HL-60 (cell line): Measurements from ENCODE around the gene ASF1B.

Experiments
- CTCF ChIP-seq: IDR thresholded peaks from one replicate; pipeline ENCODE4 v1.5.1; 2011; ENCODE audit warnings: low read length, control low read depth, inconsistent platforms; ENCODE audit not compliant: insufficient read depth
- GABPA ChIP-seq: IDR thresholded peaks from 2 replicates; pipeline ENCODE4 v1.6.1; 2012; ENCODE audit warnings: low read depth
- POLR2AphosphoS5 ChIP-seq: IDR thresholded peaks from 2 replicates; pipeline ENCODE4 v1.6.1; 2012; ENCODE audit warnings: low read depth
- REST ChIP-seq: IDR thresholded peaks from 2 replicates; pipeline ENCODE4 v1.6.1; 2012; ENCODE audit warnings: low read depth; ENCODE audit not compliant: insufficient replicate concordance

GRCh38 chr19:14112809-14113385 is 23.5 kb downstream of the ASF1B start:
- no peak for TF ChIP-seq CTCF
- no peak for TF ChIP-seq POLR2AphosphoS5
- no peak for TF ChIP-seq GABPA
- no peak for TF ChIP-seq REST
